GM18498 (cell line): ENCODE results near the gene TEKT2.

Experiments
- ATAC-seq: cut with Tn5 transposase; IDR thresholded peaks from one replicate; pipeline ENCODE4 v1.9.1; 2021; ENCODE audit warnings: mild to moderate bottlenecking, moderate library complexity; ENCODE audit not compliant: unreplicated experiment

Gene TEKT2

GRCh38 chr1:36083635-36084496, at the start of gene TEKT2:
Gene TEKT2 (plus strand): TSS chr1:36084094. CDS start chr1:36084922, 828 bp downstream.
- no peak for ATAC-seq

GRCh38 chr1:36034692-36035091, 49.2 kb upstream of the TEKT2 start:
- no peak for ATAC-seq

- ATAC-seq: no peak
These were observed 48.7 kb upstream of the TEKT2 start for GRCh38 chr1:36035154-36035553.

- ATAC-seq: no peak
These were observed 43.7 kb upstream of the TEKT2 start for GRCh38 chr1:36040238-36040637.

- no peak for ATAC-seq
These were observed 32.1 kb upstream of the TEKT2 start for GRCh38 chr1:36051821-36052220.

GRCh38 chr1:36053978-36054377, 29.9 kb upstream of the TEKT2 start:
- no peak for ATAC-seq

- no peak for ATAC-seq
These were observed 28.2 kb upstream of the TEKT2 start for GRCh38 chr1:36055706-36056105.

- ATAC-seq: no peak
These were observed 21.6 kb upstream of the TEKT2 start for GRCh38 chr1:36062315-36062714.

DNA sequence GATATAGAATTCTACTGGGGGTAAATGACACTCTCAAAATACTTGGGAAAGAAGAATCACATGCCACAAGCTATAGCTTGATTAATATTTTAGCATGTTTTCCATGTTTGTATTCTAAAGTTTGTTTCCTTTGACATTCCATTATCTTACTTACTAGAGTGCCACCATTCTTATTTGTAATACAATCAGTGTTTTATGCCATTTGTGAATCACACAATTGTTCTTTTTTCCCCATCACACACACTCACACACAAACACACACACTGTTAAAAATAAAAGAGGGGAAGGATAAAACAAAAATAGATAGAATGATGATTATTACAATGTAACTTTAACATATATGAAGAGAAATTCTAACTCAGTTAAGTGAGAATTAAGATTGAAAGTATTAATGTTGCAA, 16.0 kb upstream of the TEKT2 start:
- ATAC-seq: no peak

DNA sequence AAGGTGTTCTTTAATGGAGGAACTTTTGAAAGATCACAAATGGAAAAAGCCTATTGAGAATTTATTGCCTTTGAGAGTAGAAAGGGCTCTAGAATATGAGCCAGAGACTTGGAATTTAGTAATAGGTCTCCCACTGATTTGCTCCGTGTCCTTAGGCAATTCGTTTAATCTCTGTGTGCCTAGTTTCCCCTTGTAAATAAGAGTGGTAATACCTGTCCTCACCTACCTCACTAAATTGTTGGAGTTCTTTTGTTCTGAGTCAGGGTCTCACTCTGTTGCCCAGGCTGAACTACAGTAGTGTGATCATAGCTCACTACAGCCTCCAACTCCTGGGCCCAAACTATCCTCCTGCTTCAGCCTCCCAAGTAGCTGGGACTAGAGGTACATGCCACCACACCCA, 15.0 kb upstream of the TEKT2 start:
- ATAC-seq: no peak

DNA sequence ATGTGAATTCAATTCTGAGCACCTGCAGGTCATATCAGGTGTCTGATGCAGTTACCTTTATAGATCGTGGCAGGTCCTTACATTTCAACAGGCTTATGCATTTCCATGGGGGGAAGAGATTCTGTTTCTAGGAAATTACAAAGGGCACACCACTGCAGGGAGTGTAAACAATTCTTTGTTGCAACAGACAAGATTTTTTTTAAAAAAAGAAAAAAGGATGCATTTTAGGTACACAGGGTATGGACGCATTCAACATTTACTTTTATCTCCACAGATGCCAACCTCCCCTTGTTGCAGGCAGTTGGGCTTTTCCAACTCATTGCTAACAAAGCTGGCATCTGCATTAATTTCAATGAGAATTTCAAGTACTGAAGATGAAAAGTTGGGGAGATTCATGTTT, 13.5 kb upstream of the TEKT2 start:
- no peak for ATAC-seq

GRCh38 chr1:36076979-36077573, 6.8 kb upstream of the TEKT2 start:
- ATAC-seq: no peak

DNA sequence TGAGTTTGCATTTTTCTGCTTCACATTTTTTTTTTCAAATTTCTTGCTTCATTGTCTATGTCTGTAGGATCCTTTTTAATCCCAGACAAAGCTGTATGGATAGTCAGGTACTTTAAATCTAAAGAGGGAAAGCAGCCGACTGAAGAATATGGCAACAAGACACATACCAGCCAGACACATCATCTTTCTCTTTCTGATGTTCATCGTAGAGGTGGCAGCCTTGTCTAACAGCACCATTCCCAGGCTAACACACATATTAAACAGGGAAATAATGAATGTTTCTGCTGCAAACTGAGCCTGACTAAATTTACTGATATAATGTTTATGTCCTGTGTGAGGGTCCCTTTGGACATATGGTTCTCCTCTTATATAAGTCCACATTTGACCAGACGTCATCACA, 3.7 kb upstream of the TEKT2 start:
- no peak for ATAC-seq

DNA sequence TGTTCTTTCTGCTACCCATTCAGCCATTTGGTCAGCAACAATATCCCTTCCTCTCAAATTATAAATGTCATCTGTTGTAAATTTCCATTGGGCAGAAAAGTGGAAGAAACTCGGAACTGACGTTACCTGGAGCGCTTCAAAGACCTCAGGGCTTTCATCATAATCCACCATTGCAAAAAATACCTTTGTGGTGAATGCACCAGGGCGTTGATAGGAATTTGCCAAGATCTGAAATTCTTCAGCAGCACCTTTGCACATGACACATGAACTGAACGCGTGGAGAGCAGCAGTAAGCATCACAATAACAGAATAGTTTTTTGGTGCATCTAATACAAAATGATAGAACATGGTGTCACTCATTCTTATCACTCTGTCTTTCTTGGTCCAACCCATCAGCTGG, 3.1 kb upstream of the TEKT2 start:
- ATAC-seq: no peak

DNA sequence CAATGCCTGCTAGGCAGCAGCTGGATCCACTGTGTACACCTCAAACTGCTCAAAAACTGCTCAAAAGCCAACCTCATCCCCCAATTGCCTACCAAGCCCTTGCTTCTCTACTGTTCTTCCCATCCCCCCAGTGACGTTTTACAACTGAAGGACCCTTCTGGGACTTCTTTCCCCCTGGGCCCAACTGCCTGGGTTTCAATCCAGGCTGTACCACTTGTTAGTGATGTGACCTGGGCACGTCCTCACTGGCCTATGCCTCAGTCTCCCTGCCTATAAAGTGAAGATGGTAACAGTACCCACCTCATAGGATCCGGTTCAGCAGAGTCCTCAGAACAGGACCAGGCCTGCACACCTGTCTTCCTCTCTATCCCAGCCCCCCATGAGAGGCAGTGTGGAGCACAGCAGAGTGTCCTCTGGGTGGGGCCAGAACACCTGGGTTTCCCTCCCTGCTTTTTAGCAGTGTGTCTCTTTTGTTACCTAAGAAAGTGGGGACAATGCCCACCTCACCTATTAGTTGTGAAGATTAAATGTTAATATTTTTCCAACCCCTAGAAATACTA, 1.9 kb upstream of the TEKT2 start:
- ATAC-seq: no peak

GRCh38 chr1:36083219-36083618, 675 bp upstream of the TEKT2 start:
- no peak for ATAC-seq

GRCh38 chr1:36084497-36085115, 712 bp downstream of the TEKT2 start:
- no peak for ATAC-seq

GRCh38 chr1:36085126-36085525, 1.2 kb downstream of the TEKT2 start:
- no peak for ATAC-seq

DNA sequence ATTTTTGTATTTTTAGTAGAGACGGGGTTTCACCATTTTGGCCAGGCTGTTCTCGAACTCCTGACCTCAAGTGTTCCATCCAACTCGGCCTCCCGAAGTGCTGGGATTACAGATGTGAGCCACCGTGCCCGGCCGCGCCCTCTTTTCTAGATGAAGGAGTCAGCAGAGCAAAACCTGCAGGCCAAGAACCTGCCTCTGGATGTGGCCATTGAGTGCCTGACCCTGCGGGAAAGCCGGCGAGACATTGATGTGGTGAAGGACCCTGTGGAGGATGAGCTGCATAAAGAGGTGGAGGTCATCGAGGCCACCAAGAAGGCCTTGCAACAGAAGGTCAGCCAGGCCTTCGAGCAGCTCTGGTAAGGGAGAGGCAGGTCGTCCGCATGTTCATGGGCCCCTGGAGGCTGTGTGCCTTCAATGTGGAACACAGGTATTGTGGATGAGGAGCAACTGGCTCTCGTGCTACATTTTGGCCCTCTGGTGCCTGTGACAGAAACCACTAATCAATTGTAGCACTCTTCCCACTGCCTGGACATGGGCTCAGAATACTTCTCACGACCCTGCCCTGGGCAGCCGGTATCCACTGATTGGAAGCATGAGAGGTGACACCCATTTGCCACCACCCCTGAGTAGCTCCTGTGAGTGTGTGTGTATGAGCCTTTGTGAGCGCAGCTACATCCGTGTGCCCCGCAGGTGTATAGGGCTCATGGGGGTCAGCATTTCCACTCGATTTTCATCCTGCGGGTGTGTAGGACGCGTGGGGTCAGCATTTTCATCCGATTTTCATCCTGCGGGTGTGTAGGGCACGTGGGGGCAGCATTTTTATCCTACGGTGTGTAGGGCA, 2.0 kb downstream of the TEKT2 start:
- ATAC-seq: no peak

GRCh38 chr1:36086529-36087232, 2.8 kb downstream of the TEKT2 start:
- no peak for ATAC-seq
